Osteocyte (in vitro differentiated cells): ENCODE results near the gene KREMEN1. TPM values are rescaled to one million over a fixed set of nuclear protein-coding genes. Genes with fewer than 3 reads are reported as not detected.

Source experiments
- DNase-seq: peaks from one replicate; pipeline ENCODE4 v3.0.0; 2021; ENCODE audit warnings: mixed read lengths; ENCODE audit not compliant: unreplicated experiment; ENCODE audit errors: extremely low spot score
- H3K27ac Mint-ChIP-seq: one replicate; pipeline ENCODE4 v1.8.0; 2021; ENCODE audit warnings: mild to moderate bottlenecking, mixed read lengths; ENCODE audit not compliant: unreplicated experiment
- H3K27me3 Mint-ChIP-seq: one replicate; pipeline ENCODE4 v1.8.0; 2021; ENCODE audit warnings: mixed read lengths; ENCODE audit not compliant: unreplicated experiment
- H3K36me3 Mint-ChIP-seq: one replicate; pipeline ENCODE4 v1.8.0; 2021; ENCODE audit warnings: mixed read lengths; ENCODE audit not compliant: unreplicated experiment
- H3K4me1 Mint-ChIP-seq: one replicate; pipeline ENCODE4 v1.8.0; 2021; ENCODE audit warnings: mixed read lengths; ENCODE audit not compliant: unreplicated experiment
- H3K4me3 Mint-ChIP-seq: one replicate; pipeline ENCODE4 v1.8.0; 2021; ENCODE audit warnings: mild to moderate bottlenecking, moderate library complexity, mixed read lengths; ENCODE audit not compliant: unreplicated experiment
- H3K9me3 Mint-ChIP-seq: one replicate; pipeline ENCODE4 v1.8.0; 2021; ENCODE audit warnings: mixed read lengths; ENCODE audit not compliant: unreplicated experiment
- CTCF ChIP-seq: fragments of 200-600 bp; sonication (generic); IDR thresholded peaks from 2 replicates; pipeline ENCODE4 v1.5.0; 2021; ENCODE audit warnings: antibody characterized with exemption, mild to moderate bottlenecking, moderate library complexity
- total RNA-seq: library from RNA; stranded (reverse); gene quantifications from 2 replicates; pipeline ENCODE4 v1.2.1, GENCODE V29; 2021

The KREMEN1 gene
- total RNA-seq, 1 donor from 2014 or later = 2.9 TPM

- H3K4me1 Mint-ChIP-seq = no peaks in the 10 kb centered on the region
- no peak for DNase-seq
- H3K4me3 Mint-ChIP-seq = no peak overlapping the region
- H3K27ac Mint-ChIP-seq = no peak overlapping the region
- H3K27me3 Mint-ChIP-seq = peaks cover 37% of the 10 kb centered on the region
- no peaks in the 10 kb centered on the region for H3K36me3 Mint-ChIP-seq
- no peaks in the 10 kb centered on the region for H3K9me3 Mint-ChIP-seq
- no peak for TF ChIP-seq CTCF
These were observed 91.0 kb downstream of the KREMEN1 start for GRCh38 chr22:29163808-29164207.

- DNase-seq = no peak
- TF ChIP-seq CTCF = no peak
- no peak overlapping the region for H3K4me3 Mint-ChIP-seq
- no peaks in the 10 kb centered on the region for H3K4me1 Mint-ChIP-seq
- no peak overlapping the region for H3K27ac Mint-ChIP-seq
- no peaks in the 10 kb centered on the region for H3K36me3 Mint-ChIP-seq
- H3K9me3 Mint-ChIP-seq = no peaks in the 10 kb centered on the region
- H3K27me3 Mint-ChIP-seq = peaks cover 34% of the 10 kb centered on the region
These were observed 92.7 kb downstream of the KREMEN1 start for GRCh38 chr22:29165321-29166060.

GRCh38 chr22:29166180-29166579 lies 93.3 kb downstream of the KREMEN1 start:
- Mint-ChIP-seq H3K27me3 (peaks cover 29% of the 10 kb centered on the region), H3K4me3 (no peak overlapping the region), H3K4me1 (no peaks in the 10 kb centered on the region), H3K9me3 (no peaks in the 10 kb centered on the region), H3K36me3 (no peaks in the 10 kb centered on the region), H3K27ac (no peak overlapping the region)
- no peak for DNase-seq
- TF ChIP-seq CTCF = no peak

GRCh38 chr22:29167032-29167911 lies 94.4 kb downstream of the KREMEN1 start:
- no peak for DNase-seq
- Mint-ChIP-seq H3K4me3 (no peak overlapping the region), H3K9me3 (no peaks in the 10 kb centered on the region), H3K27me3 (peaks cover 21% of the 10 kb centered on the region), H3K27ac (no peak overlapping the region), H3K36me3 (no peaks in the 10 kb centered on the region), H3K4me1 (no peaks in the 10 kb centered on the region)
- TF ChIP-seq CTCF = no peak

- TF ChIP-seq CTCF = no peak
- DNase-seq = no peak
- Mint-ChIP-seq H3K36me3 (peaks cover 9% of the 10 kb centered on the region), H3K27me3 (peaks cover 33% of the 10 kb centered on the region), H3K4me1 (no peaks in the 10 kb centered on the region), H3K4me3 (no peak overlapping the region), H3K27ac (no peak overlapping the region), H3K9me3 (peaks cover 19% of the 10 kb centered on the region)
These were observed 98.9 kb downstream of the KREMEN1 start for GRCh38 chr22:29171721-29172120.
